Omental fat pad (tissue), 4 donors: Measurements from ENCODE around the gene NHSL2. TPM values are rescaled to one million over a fixed set of nuclear protein-coding genes. Genes with fewer than 3 reads are reported as not detected.

ENCODE experiments used
- ATAC-seq: fragments of 150-250 bp; one replicate; pipeline ENCODE4 v1.9.1; 2016; ENCODE audit warnings: mild to moderate bottlenecking, moderate library complexity; ENCODE audit not compliant: low FRiP score
- DNase-seq: peaks from one replicate; pipeline ENCODE4 v3.0.0-alpha.2; 2019; ENCODE audit warnings: low spot score
- total RNA-seq, 4 donors: library from RNA; depleted of rRNA; stranded (reverse); fragments of >200 nt; gene quantifications; one replicate each; pipeline ENCODE4 v1.1.0, GENCODE V29; 2016
- TF ChIP-seq, protein P1 (sequence below), 3 donors: fragments of 450-650 bp; IDR thresholded peaks; one replicate each; pipeline ENCODE4 v1.5.1; 2016 to 2017; ENCODE audit warnings: antibody characterized with exemption in 3 of 3, mild to moderate bottlenecking in 3 of 3, moderate library complexity in 2 of 3

NHSL2 gene
- total RNA-seq, 4 donors from 2014 or later: 12.8 to 20.2 (median 14.0) TPM

DNA sequence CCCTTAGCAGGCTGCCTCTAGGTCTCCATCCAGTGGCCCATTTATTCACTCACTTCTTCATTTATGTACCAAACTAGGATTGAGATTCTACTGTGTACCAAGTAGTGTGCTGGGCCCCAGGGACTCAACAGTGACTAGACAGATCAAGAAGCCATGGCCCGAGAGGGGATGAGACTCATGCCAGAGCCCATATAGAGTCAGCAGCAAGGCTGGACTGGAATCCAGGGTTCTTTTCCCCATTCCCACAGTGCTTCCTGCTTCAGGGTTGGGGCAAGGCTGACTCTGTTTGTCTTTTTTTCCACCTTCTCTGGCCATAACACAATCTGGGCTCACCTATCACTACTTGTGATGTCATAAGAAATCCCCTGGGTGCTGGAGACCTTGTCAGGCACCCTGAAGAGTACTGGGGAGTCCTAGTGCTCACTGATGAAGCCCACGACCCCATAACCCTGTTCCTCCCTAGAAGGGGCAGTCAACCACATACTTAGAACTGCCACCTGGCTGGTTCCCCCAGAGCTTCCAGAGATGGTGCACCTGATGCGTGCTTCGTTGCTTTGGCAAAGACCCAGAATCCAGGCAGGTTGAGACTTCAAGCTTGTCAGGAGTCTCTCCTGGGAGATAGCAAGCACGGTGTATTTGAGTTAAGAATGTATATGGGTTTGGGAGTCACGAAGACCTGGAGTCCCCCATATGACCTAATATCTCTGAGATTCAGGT, 214.8 kb downstream of the NHSL2 start:
- TF ChIP-seq, protein P1, sequence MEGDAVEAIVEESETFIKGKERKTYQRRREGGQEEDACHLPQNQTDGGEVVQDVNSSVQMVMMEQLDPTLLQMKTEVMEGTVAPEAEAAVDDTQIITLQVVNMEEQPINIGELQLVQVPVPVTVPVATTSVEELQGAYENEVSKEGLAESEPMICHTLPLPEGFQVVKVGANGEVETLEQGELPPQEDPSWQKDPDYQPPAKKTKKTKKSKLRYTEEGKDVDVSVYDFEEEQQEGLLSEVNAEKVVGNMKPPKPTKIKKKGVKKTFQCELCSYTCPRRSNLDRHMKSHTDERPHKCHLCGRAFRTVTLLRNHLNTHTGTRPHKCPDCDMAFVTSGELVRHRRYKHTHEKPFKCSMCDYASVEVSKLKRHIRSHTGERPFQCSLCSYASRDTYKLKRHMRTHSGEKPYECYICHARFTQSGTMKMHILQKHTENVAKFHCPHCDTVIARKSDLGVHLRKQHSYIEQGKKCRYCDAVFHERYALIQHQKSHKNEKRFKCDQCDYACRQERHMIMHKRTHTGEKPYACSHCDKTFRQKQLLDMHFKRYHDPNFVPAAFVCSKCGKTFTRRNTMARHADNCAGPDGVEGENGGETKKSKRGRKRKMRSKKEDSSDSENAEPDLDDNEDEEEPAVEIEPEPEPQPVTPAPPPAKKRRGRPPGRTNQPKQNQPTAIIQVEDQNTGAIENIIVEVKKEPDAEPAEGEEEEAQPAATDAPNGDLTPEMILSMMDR (IDR thresholded peaks at IDR 0.05): no peak
- DNase-seq (no peak), ATAC-seq (no peak)

GRCh38 chrX:72126048-72126415, 215.4 kb downstream of the NHSL2 start:
- TF ChIP-seq, protein P1 (IDR thresholded peaks at IDR 0.05): no peak
- ATAC-seq (no peak), DNase-seq (no peak)

DNA sequence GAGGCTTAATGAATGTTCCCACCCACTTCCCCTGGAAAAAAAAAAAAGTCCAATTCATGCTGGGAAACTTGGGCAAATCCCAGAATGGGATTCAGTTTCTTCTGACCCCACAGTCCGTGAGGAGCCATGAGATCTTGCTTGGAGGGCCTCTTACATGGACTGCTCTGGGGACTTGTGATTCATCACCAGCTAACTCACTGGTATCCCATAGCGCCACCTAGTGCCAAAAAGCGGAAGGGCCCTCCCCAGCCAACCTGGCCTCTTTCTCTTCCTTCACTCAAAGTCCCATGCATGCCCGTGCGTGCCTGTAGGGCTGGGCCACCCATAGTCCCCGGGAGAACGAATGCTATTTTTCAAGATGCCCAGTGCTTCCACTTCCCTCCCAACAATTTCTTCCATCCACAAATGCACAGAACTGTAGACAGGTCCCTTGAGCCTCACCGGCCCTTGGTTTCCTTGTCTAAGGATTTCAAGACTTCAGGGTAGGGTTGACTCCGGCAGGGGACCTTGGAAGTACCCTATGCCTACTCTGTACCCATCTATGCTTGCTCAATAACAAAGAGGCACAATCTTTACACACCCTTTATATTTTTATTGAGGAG, 216.0 kb downstream of the NHSL2 start:
- DNase-seq: peak; percentile 89
- TF ChIP-seq, protein P1 (IDR thresholded peaks at IDR 0.05): peak in 1 of 3 donors; percentile 41
- peak; percentile 69 for ATAC-seq

- no peak for ATAC-seq
- DNase-seq: no peak
- TF ChIP-seq, protein P1 (IDR thresholded peaks at IDR 0.05): no peak
These were observed 216.7 kb downstream of the NHSL2 start for GRCh38 chrX:72127332-72127731.

DNA sequence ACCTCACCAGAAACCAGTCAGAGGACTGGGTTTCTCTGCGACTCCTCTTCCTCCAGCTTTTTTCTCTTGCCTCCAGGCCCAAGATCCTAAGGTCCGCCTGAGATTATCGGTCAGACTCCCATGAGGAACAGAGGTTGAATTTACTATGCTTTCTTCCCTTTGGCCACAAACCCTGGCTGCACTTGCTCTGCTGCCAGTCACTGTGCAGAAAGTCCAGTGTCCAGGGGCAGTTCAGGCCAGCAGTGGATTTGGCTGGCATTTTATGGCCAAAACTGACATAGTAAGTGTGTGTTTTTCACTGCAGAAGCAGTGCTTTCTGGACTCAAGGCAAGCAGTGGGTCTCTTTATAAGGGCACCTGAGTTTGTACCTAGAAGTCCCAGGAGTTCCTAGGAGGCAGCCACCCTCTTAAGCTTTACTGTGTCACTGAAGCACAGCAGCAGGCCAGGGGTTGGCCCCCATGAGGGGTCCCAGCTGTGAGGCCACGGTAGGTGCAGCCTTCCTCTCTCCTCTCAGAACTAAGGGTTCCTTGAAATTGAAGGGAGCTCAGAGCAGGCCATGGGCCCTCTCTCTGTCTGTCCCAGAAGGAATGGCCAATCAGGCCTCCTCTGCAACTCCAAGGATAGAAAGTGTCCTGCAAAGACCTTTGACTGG, 217.7 kb downstream of the NHSL2 start:
- no peak for ATAC-seq
- DNase-seq: no peak
- TF ChIP-seq, protein P1 (IDR thresholded peaks at IDR 0.05): no peak

GRCh38 chrX:72128881-72129280, 218.2 kb downstream of the NHSL2 start:
- DNase-seq (no peak), ATAC-seq (no peak)
- TF ChIP-seq, protein P1 (IDR thresholded peaks at IDR 0.05): no peak
